Brain microvascular endothelial cell (primary cell): ENCODE results near the gene GPR162.

ENCODE experiments used
- DNase-seq: peaks from one replicate; pipeline ENCODE4 v3.0.0-alpha.2; 2020
- H3K27ac ChIP-seq: fragments of 250-450 bp; sonication (Bioruptor Pico); 2 replicates; pipeline ENCODE4 v1.5.1; 2020; ENCODE audit warnings: mild to moderate bottlenecking, moderate library complexity
- H3K27me3 ChIP-seq: fragments of 250-450 bp; sonication (Bioruptor Pico); replicated peaks from 2 replicates; pipeline ENCODE4 v1.5.1; 2020; ENCODE audit warnings: mild to moderate bottlenecking
- H3K36me3 ChIP-seq: fragments of 250-450 bp; sonication (Bioruptor Pico); replicated peaks from 2 replicates; pipeline ENCODE4 v1.5.1; 2020; ENCODE audit warnings: mild to moderate bottlenecking
- H3K4me3 ChIP-seq: 2 replicates; pipeline ENCODE4 v1.5.1; 2011; ENCODE audit warnings: low read depth, mild to moderate bottlenecking, control low read depth, low read length, moderate library complexity
- CTCF ChIP-seq: IDR thresholded peaks from 2 replicates; pipeline ENCODE4 v1.5.1; 2011; ENCODE audit warnings: low read depth, mild to moderate bottlenecking, moderate library complexity, low read length, control low read depth, inconsistent platforms; ENCODE audit errors: missing control alignments
- in situ Hi-C: cut with HindIII; loops from 2 replicates; pipeline ENCODE4 v1.10.0; 2017; ENCODE audit warnings: low sequenced_read_pairs, low pct_ligation_motif_present

Gene GPR162

GRCh38 chr12:6840330-6840729 is 18.7 kb downstream of the GPR162 start:
- no peak for TF ChIP-seq CTCF
- no peak overlapping the region for H3K27ac ChIP-seq
- in situ Hi-C loops: no loop called here
- peaks cover 69% of the 10 kb centered on the region for H3K36me3 ChIP-seq
- no peaks in the 10 kb centered on the region for H3K27me3 ChIP-seq
- no peak for DNase-seq
- H3K4me3 ChIP-seq: no peak overlapping the region

- Histone ChIP-seq H3K4me3 (no peak within 1 kb of the TSS), H3K27ac (no peak within 1 kb of the TSS), H3K36me3 (peaks cover 71% of the 10 kb centered on the region), H3K27me3 (no peaks in the 10 kb centered on the region)
- TF ChIP-seq CTCF: no peak
- in situ Hi-C loops: no loop called here
- no peak for DNase-seq
These were observed 19.3 kb downstream of the GPR162 start, which contains the start of gene GNB3 for GRCh38 chr12:6840761-6841515. Gene GNB3 (plus strand): TSS chr12:6840925. CDS start chr12:6841288, 363 bp downstream.

- no peak overlapping the region for H3K4me3 ChIP-seq
- no peak for DNase-seq
- in situ Hi-C loops: no loop called here
- H3K27ac ChIP-seq: no peak overlapping the region
- H3K36me3 ChIP-seq: peaks cover 69% of the 10 kb centered on the region
- no peaks in the 10 kb centered on the region for H3K27me3 ChIP-seq
- no peak for TF ChIP-seq CTCF
These were observed 20.5 kb downstream of the GPR162 start for GRCh38 chr12:6842075-6842474.

GRCh38 chr12:6843118-6843902 is 21.7 kb downstream of the GPR162 start:
- no peaks in the 10 kb centered on the region for H3K27me3 ChIP-seq
- peaks cover 59% of the 10 kb centered on the region for H3K36me3 ChIP-seq
- H3K4me3 ChIP-seq: no peak overlapping the region
- peak; percentile 16 for TF ChIP-seq CTCF
- no peak overlapping the region for H3K27ac ChIP-seq
- DNase-seq: no peak
- in situ Hi-C loops: no loop called here

GRCh38 chr12:6845395-6845794 is 23.8 kb downstream of the GPR162 start:
- Histone ChIP-seq H3K4me3 (no peak overlapping the region), H3K36me3 (peaks cover 39% of the 10 kb centered on the region), H3K27ac (no peak overlapping the region), H3K27me3 (no peaks in the 10 kb centered on the region)
- no peak for TF ChIP-seq CTCF
- DNase-seq: no peak
- in situ Hi-C loops: no loop called here
